Skin epidermis (tissue), 12 donors: ENCODE data around the gene LDLRAD2.

ENCODE experiments used
- H3K27ac ChIP-seq, 21 experiments: fragments of 200-600 bp; sonication (generic) in 11 of 21; one replicate each; pipeline ENCODE4 v1.5.0; 2020; ENCODE audit warnings: mild to moderate bottlenecking in 3 of 21, inconsistent platforms in 2 of 21, moderate library complexity in 2 of 21
- H3K4me3 ChIP-seq, 7 experiments: fragments of 200-600 bp; sonication (generic) in 2 of 7; one replicate each; pipeline ENCODE4 v1.5.0; 2020; ENCODE audit warnings: inconsistent platforms in 2 of 7, mild to moderate bottlenecking in 2 of 7, moderate library complexity in 1 of 7

Gene LDLRAD2

GRCh38 chr1:21855257-21856096 is 43.4 kb downstream of the LDLRAD2 start:
- no peak overlapping the region for H3K27ac ChIP-seq
- no peak overlapping the region for H3K4me3 ChIP-seq

GRCh38 chr1:21857142-21857839 is 45.2 kb downstream of the LDLRAD2 start:
- peak overlapping the region in 4 of 21 experiments; percentile 6 to 42 (median 16) for H3K27ac ChIP-seq
- no peak overlapping the region for H3K4me3 ChIP-seq

GRCh38 chr1:21857840-21858670 is 46.0 kb downstream of the LDLRAD2 start:
- Histone ChIP-seq H3K27ac (peak overlapping the region in 8 of 21 experiments; percentile 6 to 44 (median 16)), H3K4me3 (no peak overlapping the region)

GRCh38 chr1:21859669-21860179 is 47.7 kb downstream of the LDLRAD2 start:
- Histone ChIP-seq H3K27ac (peak overlapping the region in 3 of 21 experiments; percentile 10 to 17 (median 15)), H3K4me3 (no peak overlapping the region)

- Histone ChIP-seq H3K27ac (no peak overlapping the region), H3K4me3 (no peak overlapping the region)
These were observed 48.9 kb downstream of the LDLRAD2 start for GRCh38 chr1:21860971-21861370.

GRCh38 chr1:21861602-21862429 is 49.8 kb downstream of the LDLRAD2 start:
- no peak overlapping the region for H3K4me3 ChIP-seq
- no peak overlapping the region for H3K27ac ChIP-seq

- no peak overlapping the region for H3K27ac ChIP-seq
- no peak overlapping the region for H3K4me3 ChIP-seq
These were observed 51.9 kb downstream of the LDLRAD2 start for GRCh38 chr1:21863981-21864380.

- H3K4me3 ChIP-seq: no peak overlapping the region
- no peak overlapping the region for H3K27ac ChIP-seq
These were observed 52.7 kb downstream of the LDLRAD2 start for GRCh38 chr1:21864730-21865129.

- Histone ChIP-seq H3K4me3 (no peak overlapping the region), H3K27ac (peak overlapping the region in 2 of 21 experiments; percentile 25 to 57)
These were observed 53.5 kb downstream of the LDLRAD2 start for GRCh38 chr1:21865609-21865942.

- Histone ChIP-seq H3K4me3 (no peak overlapping the region), H3K27ac (peak overlapping the region in 2 of 21 experiments; percentile 23 to 36)
These were observed 54.1 kb downstream of the LDLRAD2 start for GRCh38 chr1:21865943-21866706.

GRCh38 chr1:21866707-21867043 is 54.6 kb downstream of the LDLRAD2 start:
- H3K27ac ChIP-seq: peak overlapping the region in 2 of 21 experiments; percentile 23 to 36

GRCh38 chr1:21867451-21867996 is 55.5 kb downstream of the LDLRAD2 start:
- Histone ChIP-seq H3K4me3 (no peak overlapping the region), H3K27ac (no peak overlapping the region)

More at GRCh38 chr1:21866707-21867043, 54.6 kb downstream of the LDLRAD2 start:
- H3K4me3 ChIP-seq: no peak overlapping the region

GRCh38 chr1:21868482-21868881 is 56.4 kb downstream of the LDLRAD2 start:
- Histone ChIP-seq H3K4me3 (no peak overlapping the region), H3K27ac (peak overlapping the region in 1 of 21 experiments; percentile 49)

- Histone ChIP-seq H3K4me3 (no peak overlapping the region), H3K27ac (peak overlapping the region in 1 of 21 experiments; percentile 49)
These were observed 56.9 kb downstream of the LDLRAD2 start for GRCh38 chr1:21868941-21869454.

GRCh38 chr1:21869620-21870121 is 57.6 kb downstream of the LDLRAD2 start:
- no peak overlapping the region for H3K4me3 ChIP-seq
- peak overlapping the region in 9 of 21 experiments; percentile 3 to 57 (median 35) for H3K27ac ChIP-seq

GRCh38 chr1:21870611-21871010 is 58.5 kb downstream of the LDLRAD2 start:
- peak overlapping the region in 2 of 21 experiments; percentile 13 to 57 for H3K27ac ChIP-seq
- H3K4me3 ChIP-seq: no peak overlapping the region

- H3K27ac ChIP-seq: peak overlapping the region in 1 of 21 experiments; percentile 21
- H3K4me3 ChIP-seq: no peak overlapping the region
These were observed 59.9 kb downstream of the LDLRAD2 start for GRCh38 chr1:21871943-21872342.
